Hepatocyte (in vitro differentiated cells): ENCODE results near the gene TNFRSF14. TPM values are rescaled to one million over a fixed set of nuclear protein-coding genes. Genes with fewer than 3 reads are reported as not detected.

ENCODE experiments used
- DNase-seq: peaks from one replicate; pipeline ENCODE4 v3.0.0-alpha.2; 2016; ENCODE audit warnings: low spot score
- H2AFZ ChIP-seq: fragments of 200-600 bp; sonication (generic); 2 replicates; pipeline ENCODE4 v1.6.0; 2016; ENCODE audit warnings: antibody characterized with exemption, mild to moderate bottlenecking
- H3K27ac ChIP-seq: fragments of 200-600 bp; sonication (generic); 2 replicates; pipeline ENCODE4 v1.5.1; 2016; ENCODE audit warnings: mild to moderate bottlenecking
- H3K27me3 ChIP-seq: fragments of 200-600 bp; sonication (generic); 2 replicates; pipeline ENCODE4 v1.6.1; 2016
- H3K36me3 ChIP-seq: fragments of 200-600 bp; sonication (generic); replicated peaks from 2 replicates; pipeline ENCODE4 v1.5.1; 2016; ENCODE audit warnings: low read depth; ENCODE audit not compliant: insufficient read depth
- H3K4me1 ChIP-seq: fragments of 200-600 bp; sonication (generic); 2 replicates; pipeline ENCODE4 v1.5.1; 2016; ENCODE audit warnings: mild to moderate bottlenecking, moderate library complexity; ENCODE audit not compliant: insufficient read depth
- H3K4me2 ChIP-seq: fragments of 200-600 bp; sonication (generic); 2 replicates; pipeline ENCODE4 v1.6.0; 2016
- H3K4me3 ChIP-seq: fragments of 200-600 bp; sonication (generic); 2 replicates; pipeline ENCODE4 v1.5.1; 2016; ENCODE audit warnings: mild to moderate bottlenecking
- H3K79me2 ChIP-seq: fragments of 200-600 bp; sonication (generic); 2 replicates; pipeline ENCODE4 v1.6.0; 2017; ENCODE audit warnings: mild to moderate bottlenecking
- H3K9me2 ChIP-seq: fragments of 200-600 bp; sonication (generic); replicated peaks from 2 replicates; pipeline ENCODE4 v1.6.0; 2017; ENCODE audit warnings: mild to moderate bottlenecking; ENCODE audit not compliant: insufficient read depth
- H3K9me3 ChIP-seq: fragments of 200-600 bp; sonication (generic); 2 replicates; pipeline ENCODE4 v1.5.1; 2016; ENCODE audit warnings: low read depth, mild to moderate bottlenecking
- H4K20me1 ChIP-seq: fragments of 200-600 bp; sonication (generic); 2 replicates; pipeline ENCODE4 v1.6.0; 2016; ENCODE audit warnings: mild to moderate bottlenecking; ENCODE audit not compliant: insufficient read depth, poor library complexity, severe bottlenecking
- CTCF ChIP-seq: fragments of 200-600 bp; sonication (generic); IDR thresholded peaks from 2 replicates; pipeline ENCODE4 v1.5.1; 2016; ENCODE audit warnings: antibody characterized with exemption, mild to moderate bottlenecking; ENCODE audit not compliant: poor library complexity
- EZH2 ChIP-seq: fragments of 200-600 bp; sonication (generic); IDR thresholded peaks from 2 replicates; pipeline ENCODE4 v1.6.1; 2016; ENCODE audit warnings: antibody characterized with exemption, mild to moderate bottlenecking, borderline replicate concordance
- EZH2phosphoT487 ChIP-seq: fragments of 200-600 bp; sonication (generic); IDR thresholded peaks from one replicate; pipeline ENCODE4 v1.6.1; 2018; ENCODE audit warnings: antibody characterized with exemption, mild to moderate bottlenecking, low read depth, moderate library complexity; ENCODE audit not compliant: unreplicated experiment, severe bottlenecking
- WGBS: methylation state at CpG from one replicate; pipeline ENCODE4 v1.1.6; 2016; ENCODE audit warnings: low lambda C conversion rate; ENCODE audit errors: missing lambda C conversion rate; 5-methylcytosine and 5-hydroxymethylcytosine counted together
- polyA plus RNA-seq: library from polyadenylated mRNA; unstranded; fragments of >200 nt; fragmentation: Nextera tagmentation; extraction: Ambion mirVana; gene quantifications from 2 replicates; pipeline ENCODE4 v1.2.1, GENCODE V29; 2016
- total RNA-seq: library from RNA; depleted of rRNA; stranded (reverse); fragments of >200 nt; gene quantifications from 2 replicates; pipeline ENCODE4 v1.2.3, GENCODE V29; 2014

Gene TNFRSF14
- total and polyA plus RNA-seq, 2 experiments from 2014 or later, result 5.3 to 6.1 TPM

GRCh38 chr1:2510366-2511155 is 45.6 kb upstream of the TNFRSF14 start:
- no peak overlapping the region for H3K4me3 ChIP-seq
- no peak for DNase-seq
- H3K27ac ChIP-seq, result no peak overlapping the region
- H3K4me2 ChIP-seq, result no peak overlapping the region
- H3K9me3 ChIP-seq, result no peaks in the 10 kb centered on the region
- H3K79me2 ChIP-seq, result no peaks in the 10 kb centered on the region
- H3K27me3 ChIP-seq, result no peaks in the 10 kb centered on the region
- H3K9me2 ChIP-seq, result no peaks in the 10 kb centered on the region
- H2AFZ ChIP-seq, result no peak overlapping the region
- WGBS, result 93% methylated on average over 25 of the region's 27 CpGs
- H4K20me1 ChIP-seq, result no peaks in the 10 kb centered on the region
- H3K4me1 ChIP-seq, result no peaks in the 10 kb centered on the region
- no peaks in the 10 kb centered on the region for H3K36me3 ChIP-seq
- no peak for TF ChIP-seq EZH2phosphoT487
- TF ChIP-seq CTCF, result no peak
- TF ChIP-seq EZH2, result no peak

- H3K9me3 ChIP-seq, result no peaks in the 10 kb centered on the region
- no peaks in the 10 kb centered on the region for H3K9me2 ChIP-seq
- H3K4me1 ChIP-seq, result no peaks in the 10 kb centered on the region
- H3K4me3 ChIP-seq, result no peak overlapping the region
- H3K79me2 ChIP-seq, result no peaks in the 10 kb centered on the region
- TF ChIP-seq EZH2, result no peak
- TF ChIP-seq CTCF, result no peak
- no peak for TF ChIP-seq EZH2phosphoT487
- no peaks in the 10 kb centered on the region for H3K36me3 ChIP-seq
- H3K27me3 ChIP-seq, result no peaks in the 10 kb centered on the region
- H3K27ac ChIP-seq, result no peak overlapping the region
- H3K4me2 ChIP-seq, result no peak overlapping the region
- 97% methylated on average over 31 of the region's 31 CpGs for WGBS
- DNase-seq, result no peak
- H4K20me1 ChIP-seq, result no peaks in the 10 kb centered on the region
- H2AFZ ChIP-seq, result no peak overlapping the region
These were observed 43.2 kb upstream of the TNFRSF14 start for GRCh38 chr1:2512862-2513421.

GRCh38 chr1:2513939-2514652 is 42.1 kb upstream of the TNFRSF14 start:
- no peak overlapping the region for H3K4me2 ChIP-seq
- no peak overlapping the region for H3K4me3 ChIP-seq
- DNase-seq, result no peak
- 96% methylated on average over 33 of the region's 43 CpGs for WGBS
- no peaks in the 10 kb centered on the region for H3K36me3 ChIP-seq
- H4K20me1 ChIP-seq, result no peaks in the 10 kb centered on the region
- no peaks in the 10 kb centered on the region for H3K9me3 ChIP-seq
- no peaks in the 10 kb centered on the region for H3K4me1 ChIP-seq
- H3K27me3 ChIP-seq, result no peaks in the 10 kb centered on the region
- no peaks in the 10 kb centered on the region for H3K9me2 ChIP-seq
- H2AFZ ChIP-seq, result no peak overlapping the region
- no peak for TF ChIP-seq EZH2phosphoT487
- TF ChIP-seq EZH2, result no peak
- TF ChIP-seq CTCF, result no peak
- H3K79me2 ChIP-seq, result no peaks in the 10 kb centered on the region
- no peak overlapping the region for H3K27ac ChIP-seq
